Body of pancreas (tissue), 4 donors: Measurements from ENCODE around the gene ATP1A3.

Experiments
- POLR2A ChIP-seq, 3 donors: fragments of 450-650 bp; IDR thresholded peaks; one replicate each; pipeline ENCODE4 v1.6.1; 2016; ENCODE audit warnings: antibody characterized with exemption in 3 of 3, mild to moderate bottlenecking in 2 of 3
- TF ChIP-seq, protein P1 (sequence below), 7 experiments: fragments of 450-650 bp in 4 of 7; fragments of 200-600 bp in 3 of 7; sonication (generic) in 3 of 7; IDR thresholded peaks; one replicate each; pipeline ENCODE4 v1.5.1; 2016 to 2019; ENCODE audit warnings: antibody characterized with exemption in 7 of 7

DNA sequence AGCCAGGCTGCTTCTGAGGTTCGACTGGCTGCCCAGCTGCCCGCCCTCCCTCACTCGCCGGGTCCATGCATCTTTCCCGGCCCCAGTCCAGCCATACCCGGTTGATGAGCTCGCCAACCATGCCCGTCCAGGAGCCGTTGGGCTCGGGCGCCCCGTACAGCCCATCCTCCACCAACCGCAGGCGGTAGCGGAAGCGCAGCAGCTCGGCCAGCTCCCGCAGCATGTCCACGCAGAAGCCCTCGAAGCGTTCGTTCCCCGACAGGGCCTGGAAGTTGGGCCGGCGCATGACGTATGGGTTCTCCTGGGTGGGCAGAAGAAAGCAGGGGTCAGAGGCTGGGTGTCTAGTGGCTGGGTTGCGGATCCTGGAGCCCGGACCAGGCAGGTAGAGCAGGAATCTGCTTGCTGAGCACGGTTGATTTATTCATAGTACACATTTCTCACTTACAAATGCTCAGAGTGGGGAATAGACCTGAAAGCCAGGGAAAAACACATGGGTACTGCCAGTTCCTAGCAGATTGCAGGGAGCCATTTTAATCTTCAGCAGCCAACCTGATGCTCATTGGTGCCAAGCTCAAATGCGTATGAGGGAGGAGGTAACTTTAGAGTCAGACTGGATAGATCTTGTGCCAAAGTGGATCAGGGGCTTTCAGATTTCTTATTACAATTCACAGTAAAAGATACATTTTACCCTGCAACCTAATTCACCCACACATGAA is 48.6 kb upstream of the ATP1A3 start:
- TF ChIP-seq, protein P1, sequence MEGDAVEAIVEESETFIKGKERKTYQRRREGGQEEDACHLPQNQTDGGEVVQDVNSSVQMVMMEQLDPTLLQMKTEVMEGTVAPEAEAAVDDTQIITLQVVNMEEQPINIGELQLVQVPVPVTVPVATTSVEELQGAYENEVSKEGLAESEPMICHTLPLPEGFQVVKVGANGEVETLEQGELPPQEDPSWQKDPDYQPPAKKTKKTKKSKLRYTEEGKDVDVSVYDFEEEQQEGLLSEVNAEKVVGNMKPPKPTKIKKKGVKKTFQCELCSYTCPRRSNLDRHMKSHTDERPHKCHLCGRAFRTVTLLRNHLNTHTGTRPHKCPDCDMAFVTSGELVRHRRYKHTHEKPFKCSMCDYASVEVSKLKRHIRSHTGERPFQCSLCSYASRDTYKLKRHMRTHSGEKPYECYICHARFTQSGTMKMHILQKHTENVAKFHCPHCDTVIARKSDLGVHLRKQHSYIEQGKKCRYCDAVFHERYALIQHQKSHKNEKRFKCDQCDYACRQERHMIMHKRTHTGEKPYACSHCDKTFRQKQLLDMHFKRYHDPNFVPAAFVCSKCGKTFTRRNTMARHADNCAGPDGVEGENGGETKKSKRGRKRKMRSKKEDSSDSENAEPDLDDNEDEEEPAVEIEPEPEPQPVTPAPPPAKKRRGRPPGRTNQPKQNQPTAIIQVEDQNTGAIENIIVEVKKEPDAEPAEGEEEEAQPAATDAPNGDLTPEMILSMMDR (IDR thresholded peaks at IDR 0.05) = no peak
- TF ChIP-seq POLR2A (IDR thresholded peaks at IDR 0.05) = no peak
